CD14-positive monocyte (primary cell): ENCODE measurements around the gene PRR18. TPM values are rescaled to one million over a fixed set of nuclear protein-coding genes. Genes with fewer than 3 reads are reported as not detected.

Experiments
- DNase-seq, 3 donors: peaks; one replicate each; pipeline ENCODE4 v3.0.0-alpha.2; 2011 to 2022
- H2AFZ ChIP-seq: 2 replicates; pipeline ENCODE4 v1.6.0; 2012; ENCODE audit warnings: mild to moderate bottlenecking, low read depth, low read length, inconsistent platforms; ENCODE audit not compliant: insufficient read depth, poor library complexity, severe bottlenecking
- H3K27ac ChIP-seq, 2 donors: 1 replicate in 1 of 2; 2 replicates in 1 of 2; pipeline ENCODE4 v1.5.1; 2012 to 2013; ENCODE audit warnings: low read length in 2 of 2, control low read depth in 1 of 2, inconsistent platforms in 1 of 2, low read depth in 1 of 2, mild to moderate bottlenecking in 1 of 2
- H3K27me3 ChIP-seq, 2 donors: one replicate each; pipeline versions ENCODE4 v1.6.0 to v1.6.1; 2011 to 2013; ENCODE audit warnings: low read length in 2 of 2; ENCODE audit not compliant: control insufficient read depth in 2 of 2, insufficient read depth in 2 of 2
- H3K36me3 ChIP-seq, 2 donors: replicated peaks in 1 of 2; 1 replicate in 1 of 2; 2 replicates in 1 of 2; pipeline versions ENCODE4 v1.5.1 to v1.6.1; 2012 to 2013; ENCODE audit warnings: low read length in 2 of 2, control low read depth in 1 of 2, inconsistent platforms in 1 of 2, mild to moderate bottlenecking in 1 of 2; ENCODE audit not compliant: insufficient read depth in 2 of 2, control insufficient read depth in 1 of 2
- H3K4me1 ChIP-seq, 2 donors: 1 replicate in 1 of 2; 2 replicates in 1 of 2; pipeline versions ENCODE4 v1.5.1 to v1.6.1; 2012 to 2013; ENCODE audit warnings: low read length in 2 of 2, control low read depth in 1 of 2, inconsistent platforms in 1 of 2, mild to moderate bottlenecking in 1 of 2, moderate library complexity in 1 of 2; ENCODE audit not compliant: insufficient read depth in 2 of 2, control insufficient read depth in 1 of 2
- H3K4me2 ChIP-seq: replicated peaks from 2 replicates; pipeline ENCODE3; 2012; ENCODE audit warnings: low read length, moderate library complexity, mild to moderate bottlenecking; ENCODE audit not compliant: poor library complexity, severe bottlenecking; ENCODE audit errors: extremely low read depth
- H3K4me3 ChIP-seq, 3 experiments: fragments of 200-600 bp in 1 of 3; sonication (generic) in 1 of 3; replicated peaks in 1 of 3; 1 replicate in 2 of 3; 2 replicates in 1 of 3; pipeline ENCODE4 v1.5.1; 2011 to 2013; ENCODE audit warnings: low read length in 3 of 3, mild to moderate bottlenecking in 3 of 3, control low read depth in 2 of 3, low read depth in 2 of 3, inconsistent platforms in 1 of 3, moderate library complexity in 1 of 3
- H3K79me2 ChIP-seq: 2 replicates; pipeline ENCODE4 v1.6.0; 2012; ENCODE audit warnings: mild to moderate bottlenecking, control low read depth, inconsistent platforms, low read length, moderate library complexity; ENCODE audit not compliant: insufficient read depth
- H3K9ac ChIP-seq: 2 replicates; pipeline ENCODE4 v1.6.0; 2017; ENCODE audit warnings: low read length, mild to moderate bottlenecking; ENCODE audit not compliant: insufficient read depth, poor library complexity, severe bottlenecking
- H3K9me3 ChIP-seq, 2 donors: replicated peaks in 1 of 2; 1 replicate in 1 of 2; 2 replicates in 1 of 2; pipeline versions ENCODE4 v1.5.1 to v1.6.1; 2012 to 2013; ENCODE audit warnings: low read length in 2 of 2, control low read depth in 1 of 2; ENCODE audit not compliant: control insufficient read depth in 1 of 2, insufficient read depth in 1 of 2
- H4K20me1 ChIP-seq: 2 replicates; pipeline ENCODE4 v1.6.0; 2012; ENCODE audit warnings: mild to moderate bottlenecking, low read length, control low read depth, moderate library complexity; ENCODE audit not compliant: insufficient read depth
- H3K27ac Mint-ChIP-seq, 7 donors: one replicate each; pipeline ENCODE4 v1.8.0; 2020; ENCODE audit warnings: mild to moderate bottlenecking in 7 of 7, mixed read lengths in 7 of 7, moderate library complexity in 6 of 7, inconsistent platforms in 2 of 7
- H3K27me3 Mint-ChIP-seq, 3 donors: one replicate each; pipeline ENCODE4 v1.8.0; 2021 to 2022; ENCODE audit warnings: low read depth in 3 of 3, mild to moderate bottlenecking in 3 of 3, mixed read lengths in 3 of 3, moderate library complexity in 3 of 3, inconsistent platforms in 1 of 3
- H3K36me3 Mint-ChIP-seq, 2 donors: one replicate each; pipeline ENCODE4 v1.8.0; 2020; ENCODE audit warnings: mixed read lengths in 2 of 2, inconsistent platforms in 1 of 2, mild to moderate bottlenecking in 1 of 2
- H3K4me1 Mint-ChIP-seq: one replicate; pipeline ENCODE4 v1.8.0; 2020; ENCODE audit warnings: mild to moderate bottlenecking, mixed read lengths
- H3K4me3 Mint-ChIP-seq, 2 donors: one replicate each; pipeline ENCODE4 v1.8.0; 2020; ENCODE audit warnings: mild to moderate bottlenecking in 2 of 2, mixed read lengths in 2 of 2, moderate library complexity in 1 of 2
- H3K9me3 Mint-ChIP-seq, 7 donors: one replicate each; pipeline ENCODE4 v1.8.0; 2020 to 2022; ENCODE audit warnings: mixed read lengths in 7 of 7, mild to moderate bottlenecking in 6 of 7, moderate library complexity in 6 of 7, inconsistent platforms in 2 of 7
- WGBS: methylation state at CpG from one replicate; pipeline ENCODE4 v1.1.5; 2013; ENCODE audit warnings: missing lambda C conversion rate; ENCODE audit not compliant: insufficient coverage; 5-methylcytosine and 5-hydroxymethylcytosine counted together
- intact Hi-C, 2 donors: fragments of 100-400 bp; cut with micrococcal nuclease; formaldehyde crosslinking; loops; one replicate each; pipeline versions ENCODE4 v1.15.0 to v1.15.1; 2023
- polyA plus RNA-seq, 3 donors: library from polyadenylated mRNA; depleted of rRNA in 1 of 3; unstranded in 2 of 3; stranded (reverse) in 1 of 3; fragments of 300-500 nt in 2 of 3; fragments of >200 nt in 1 of 3; fragmentation: Illumina TruSeq in 2 of 3; gene quantifications; 1 replicate in 2 of 3; 2 replicates in 1 of 3; pipeline ENCODE4 v1.2.3, GENCODE V29; 2012 to 2021
- TF ChIP-seq, protein P1 (sequence below): fragments of 200-600 bp; IDR thresholded peaks from one replicate; pipeline ENCODE4 v1.8.0; 2022; ENCODE audit warnings: antibody characterized with exemption, mild to moderate bottlenecking

Gene PRR18
- polyA plus RNA-seq, 3 donors = not detected

DNA sequence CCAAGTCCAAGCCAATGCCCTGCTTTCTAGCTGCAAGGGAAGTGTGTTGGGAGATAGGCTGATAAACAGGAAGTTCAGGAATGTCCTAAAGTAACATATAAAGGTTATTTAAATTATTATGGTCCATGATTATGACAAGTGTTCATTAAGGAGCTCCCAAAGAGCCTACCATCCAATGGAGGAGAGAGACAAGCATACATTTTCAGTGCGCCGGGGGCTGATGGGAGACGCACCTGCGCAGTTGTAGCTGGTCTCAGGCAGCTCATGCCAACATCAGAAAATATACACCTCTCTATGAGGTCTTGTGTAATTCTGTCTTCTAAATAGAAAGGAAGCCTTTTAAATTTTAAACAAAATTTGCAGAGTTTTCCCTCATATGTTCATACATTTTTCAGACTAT lies 46.8 kb upstream of the PRR18 start:
- Histone ChIP-seq H3K4me2 (no peak overlapping the region), H3K27ac (no peak overlapping the region), H4K20me1 (no peaks in the 10 kb centered on the region), H2AFZ (no peak overlapping the region), H3K4me1 (peaks cover 2 to 5% of the 10 kb centered on the region in 2 donors), H3K27me3 (no peaks in the 10 kb centered on the region), H3K9me3 (no peaks in the 10 kb centered on the region), H3K79me2 (no peaks in the 10 kb centered on the region), H3K36me3 (no peaks in the 10 kb centered on the region), H3K4me3 (no peak overlapping the region), H3K9ac (no peak overlapping the region)
- no CpG with 5 or more reads among the region's 4 CpGs for WGBS
- DNase-seq = no peak
- Mint-ChIP-seq H3K27ac (no peak overlapping the region), H3K27me3 (no peaks in the 10 kb centered on the region), H3K36me3 (no peaks in the 10 kb centered on the region), H3K9me3 (peaks cover 0 to 6% (median 2%) of the 10 kb centered on the region in 7 donors), H3K4me3 (no peak overlapping the region), H3K4me1 (peaks cover 14% of the 10 kb centered on the region)
- TF ChIP-seq, protein P1, sequence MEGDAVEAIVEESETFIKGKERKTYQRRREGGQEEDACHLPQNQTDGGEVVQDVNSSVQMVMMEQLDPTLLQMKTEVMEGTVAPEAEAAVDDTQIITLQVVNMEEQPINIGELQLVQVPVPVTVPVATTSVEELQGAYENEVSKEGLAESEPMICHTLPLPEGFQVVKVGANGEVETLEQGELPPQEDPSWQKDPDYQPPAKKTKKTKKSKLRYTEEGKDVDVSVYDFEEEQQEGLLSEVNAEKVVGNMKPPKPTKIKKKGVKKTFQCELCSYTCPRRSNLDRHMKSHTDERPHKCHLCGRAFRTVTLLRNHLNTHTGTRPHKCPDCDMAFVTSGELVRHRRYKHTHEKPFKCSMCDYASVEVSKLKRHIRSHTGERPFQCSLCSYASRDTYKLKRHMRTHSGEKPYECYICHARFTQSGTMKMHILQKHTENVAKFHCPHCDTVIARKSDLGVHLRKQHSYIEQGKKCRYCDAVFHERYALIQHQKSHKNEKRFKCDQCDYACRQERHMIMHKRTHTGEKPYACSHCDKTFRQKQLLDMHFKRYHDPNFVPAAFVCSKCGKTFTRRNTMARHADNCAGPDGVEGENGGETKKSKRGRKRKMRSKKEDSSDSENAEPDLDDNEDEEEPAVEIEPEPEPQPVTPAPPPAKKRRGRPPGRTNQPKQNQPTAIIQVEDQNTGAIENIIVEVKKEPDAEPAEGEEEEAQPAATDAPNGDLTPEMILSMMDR = no peak
- intact Hi-C loops = no loop called here

DNA sequence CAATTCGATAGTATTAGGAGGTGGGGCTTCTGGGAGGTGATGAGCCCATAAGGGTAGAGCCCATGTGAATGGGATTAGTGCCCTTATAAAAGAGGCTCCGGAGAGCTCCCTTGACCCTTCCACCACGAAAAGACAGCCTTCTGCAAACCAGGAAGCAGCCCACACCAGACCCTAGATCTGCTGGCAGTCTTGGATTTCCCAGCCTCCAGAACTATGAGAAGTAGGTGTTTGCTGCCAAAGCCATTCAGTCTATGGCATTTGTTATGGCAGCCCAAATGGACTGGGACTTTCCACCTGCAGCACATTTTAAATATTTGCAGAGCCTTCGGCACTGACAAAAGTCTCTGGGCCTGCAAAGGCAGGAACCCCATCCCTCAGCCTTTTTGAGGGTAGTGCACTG lies 46.0 kb upstream of the PRR18 start:
- peaks cover 0 to 5% of the 10 kb centered on the region in 2 donors for H3K4me1 ChIP-seq
- H2AFZ ChIP-seq = no peak overlapping the region
- no peak overlapping the region for H3K27ac Mint-ChIP-seq
- H3K27ac ChIP-seq = no peak overlapping the region
- no peak overlapping the region for H3K4me3 ChIP-seq
- WGBS = 93% methylated on average over 3 of the region's 4 CpGs
- H3K9me3 Mint-ChIP-seq = peaks cover 0 to 10% (median 2%) of the 10 kb centered on the region in 7 donors
- no peaks in the 10 kb centered on the region for H3K79me2 ChIP-seq
- H3K4me2 ChIP-seq = no peak overlapping the region
- no peak overlapping the region for H3K4me3 Mint-ChIP-seq
- no peaks in the 10 kb centered on the region for H3K27me3 Mint-ChIP-seq
- intact Hi-C loops = no loop called here
- no peaks in the 10 kb centered on the region for H4K20me1 ChIP-seq
- no peaks in the 10 kb centered on the region for H3K27me3 ChIP-seq
- TF ChIP-seq, protein P1 = no peak
- H3K9ac ChIP-seq = no peak overlapping the region
- peaks cover 9% of the 10 kb centered on the region for H3K4me1 Mint-ChIP-seq
- no peaks in the 10 kb centered on the region for H3K9me3 ChIP-seq
- no peaks in the 10 kb centered on the region for H3K36me3 ChIP-seq
- no peaks in the 10 kb centered on the region for H3K36me3 Mint-ChIP-seq
- no peak for DNase-seq
